Testis (tissue), 2 donors: Measurements from ENCODE around the gene PEX11B.

Experiments
- POLR2A ChIP-seq: fragments of 450-650 bp; IDR thresholded peaks from one replicate; pipeline ENCODE4 v1.6.1; 2017; ENCODE audit warnings: antibody characterized with exemption, mild to moderate bottlenecking, moderate library complexity
- TF ChIP-seq, protein P1 (sequence below), 3 experiments: fragments of 450-650 bp in 2 of 3; fragments of 200-600 bp in 1 of 3; sonication (generic) in 1 of 3; IDR thresholded peaks; one replicate each; pipeline ENCODE4 v1.5.1; 2016 to 2019; ENCODE audit warnings: antibody characterized with exemption in 3 of 3, mild to moderate bottlenecking in 2 of 3, moderate library complexity in 1 of 3

DNA sequence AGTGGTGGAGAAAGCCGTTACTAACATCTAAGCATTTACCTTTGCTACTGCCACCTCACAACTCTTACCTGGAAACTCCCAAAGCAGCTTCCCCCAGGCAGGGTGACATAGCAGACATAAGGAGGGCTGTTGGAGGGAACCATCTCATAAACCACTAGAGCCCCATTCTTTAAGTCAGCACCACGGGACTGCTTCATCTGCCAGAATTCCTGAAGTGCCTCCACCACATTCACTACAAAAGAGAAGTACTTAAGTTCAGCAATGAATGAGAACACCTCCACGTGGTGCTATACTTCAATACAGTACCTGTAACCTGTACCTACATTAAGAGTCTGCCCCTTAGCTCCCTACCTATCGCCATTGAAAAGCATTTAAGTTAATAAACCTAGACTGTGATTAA is 29.0 kb upstream of the PEX11B start:
- TF ChIP-seq, protein P1, sequence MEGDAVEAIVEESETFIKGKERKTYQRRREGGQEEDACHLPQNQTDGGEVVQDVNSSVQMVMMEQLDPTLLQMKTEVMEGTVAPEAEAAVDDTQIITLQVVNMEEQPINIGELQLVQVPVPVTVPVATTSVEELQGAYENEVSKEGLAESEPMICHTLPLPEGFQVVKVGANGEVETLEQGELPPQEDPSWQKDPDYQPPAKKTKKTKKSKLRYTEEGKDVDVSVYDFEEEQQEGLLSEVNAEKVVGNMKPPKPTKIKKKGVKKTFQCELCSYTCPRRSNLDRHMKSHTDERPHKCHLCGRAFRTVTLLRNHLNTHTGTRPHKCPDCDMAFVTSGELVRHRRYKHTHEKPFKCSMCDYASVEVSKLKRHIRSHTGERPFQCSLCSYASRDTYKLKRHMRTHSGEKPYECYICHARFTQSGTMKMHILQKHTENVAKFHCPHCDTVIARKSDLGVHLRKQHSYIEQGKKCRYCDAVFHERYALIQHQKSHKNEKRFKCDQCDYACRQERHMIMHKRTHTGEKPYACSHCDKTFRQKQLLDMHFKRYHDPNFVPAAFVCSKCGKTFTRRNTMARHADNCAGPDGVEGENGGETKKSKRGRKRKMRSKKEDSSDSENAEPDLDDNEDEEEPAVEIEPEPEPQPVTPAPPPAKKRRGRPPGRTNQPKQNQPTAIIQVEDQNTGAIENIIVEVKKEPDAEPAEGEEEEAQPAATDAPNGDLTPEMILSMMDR (IDR thresholded peaks at IDR 0.05) = no peak
- no peak for TF ChIP-seq POLR2A
